Thoracic aorta (tissue), 2 donors: ENCODE data around the gene SLC24A3. TPM values are rescaled to one million over a fixed set of nuclear protein-coding genes. Genes with fewer than 3 reads are reported as not detected.
A peak's percentile ranks its signal among the peaks of the same experiment; 100 is the strongest.

Experiments
- ATAC-seq: fragments of 150-250 bp; one replicate; pipeline ENCODE4 v1.8.0; 2017; ENCODE audit warnings: low read depth; ENCODE audit not compliant: insufficient number of reproducible peaks, low FRiP score
- DNase-seq: peaks from one replicate; pipeline ENCODE4 v3.0.0-alpha.2; 2020; ENCODE audit warnings: low spot score
- H3K27ac ChIP-seq, 2 donors: fragments of 200-600 bp; sonication (generic); 1 replicate in 1 of 2; 2 replicates in 1 of 2; pipeline ENCODE4 v1.5.1; 2016; ENCODE audit warnings: mild to moderate bottlenecking in 2 of 2, moderate library complexity in 2 of 2
- H3K27me3 ChIP-seq: fragments of 200-600 bp; sonication (generic); replicated peaks from 2 replicates; pipeline ENCODE4 v1.6.0; 2016; ENCODE audit warnings: mild to moderate bottlenecking; ENCODE audit not compliant: insufficient read depth
- H3K36me3 ChIP-seq: fragments of 200-600 bp; sonication (generic); one replicate; pipeline ENCODE4 v1.5.1; 2016
- H3K4me1 ChIP-seq, 2 donors: fragments of 200-600 bp; sonication (generic); 1 replicate in 1 of 2; 2 replicates in 1 of 2; pipeline versions ENCODE4 v1.5.1 to v1.6.0; 2016; ENCODE audit warnings: low read depth in 2 of 2, mild to moderate bottlenecking in 1 of 2; ENCODE audit not compliant: control insufficient read depth in 1 of 2
- H3K4me3 ChIP-seq: fragments of 200-600 bp; sonication (generic); 2 replicates; pipeline ENCODE4 v1.5.1; 2016; ENCODE audit warnings: mild to moderate bottlenecking
- H3K9me3 ChIP-seq: fragments of 200-600 bp; sonication (generic); 2 replicates; pipeline ENCODE4 v1.5.1; 2016
- CTCF ChIP-seq: fragments of 200-600 bp; sonication (generic); IDR thresholded peaks from one replicate; pipeline ENCODE4 v1.5.1; 2019; ENCODE audit warnings: antibody characterized with exemption
- total RNA-seq, 2 donors: library from RNA; depleted of rRNA; stranded (reverse); fragments of >200 nt; gene quantifications; one replicate each; pipeline versions ENCODE4 v1.1.0 to v1.2.3, GENCODE V29; 2016

The SLC24A3 gene
- total RNA-seq, 2 donors from 2014 or later: 8.3 to 31.4 TPM

- ATAC-seq: no peak
- no peaks in the 10 kb centered on the region for H3K36me3 ChIP-seq
- no peak overlapping the region for H3K27ac ChIP-seq
- DNase-seq: no peak
- H3K27me3 ChIP-seq: no peaks in the 10 kb centered on the region
- no peak for TF ChIP-seq CTCF
- no peak overlapping the region for H3K4me3 ChIP-seq
- H3K4me1 ChIP-seq: peaks cover 6 to 9% of the 10 kb centered on the region in 2 donors
- no peaks in the 10 kb centered on the region for H3K9me3 ChIP-seq
Measured at GRCh38 chr20:19426356-19426755, 213.9 kb downstream of the SLC24A3 start.

GRCh38 chr20:19427480-19427879, 215.0 kb downstream of the SLC24A3 start:
- ATAC-seq (no peak), DNase-seq (no peak)
- Histone ChIP-seq H3K27ac (no peak overlapping the region), H3K9me3 (no peaks in the 10 kb centered on the region), H3K27me3 (no peaks in the 10 kb centered on the region), H3K36me3 (no peaks in the 10 kb centered on the region), H3K4me1 (peaks cover 6 to 9% of the 10 kb centered on the region in 2 donors), H3K4me3 (no peak overlapping the region)
- no peak for TF ChIP-seq CTCF

- no peaks in the 10 kb centered on the region for H3K36me3 ChIP-seq
- no peaks in the 10 kb centered on the region for H3K27me3 ChIP-seq
- ATAC-seq: peak; percentile 48
- H3K9me3 ChIP-seq: no peaks in the 10 kb centered on the region
- TF ChIP-seq CTCF: no peak
- H3K27ac ChIP-seq: no peak overlapping the region
- no peak overlapping the region for H3K4me3 ChIP-seq
- peaks cover 6 to 9% of the 10 kb centered on the region in 2 donors for H3K4me1 ChIP-seq
- no peak for DNase-seq
Measured at GRCh38 chr20:19427913-19428312, 215.5 kb downstream of the SLC24A3 start.

GRCh38 chr20:19428324-19428723, 215.9 kb downstream of the SLC24A3 start:
- Histone ChIP-seq H3K27ac (no peak overlapping the region), H3K4me1 (peaks cover 6 to 9% of the 10 kb centered on the region in 2 donors), H3K4me3 (no peak overlapping the region), H3K9me3 (no peaks in the 10 kb centered on the region), H3K36me3 (no peaks in the 10 kb centered on the region), H3K27me3 (no peaks in the 10 kb centered on the region)
- ATAC-seq (no peak), DNase-seq (no peak)
- no peak for TF ChIP-seq CTCF

GRCh38 chr20:19429538-19429937, 217.1 kb downstream of the SLC24A3 start:
- ATAC-seq (no peak), DNase-seq (no peak)
- H3K27me3 ChIP-seq: no peaks in the 10 kb centered on the region
- no peak overlapping the region for H3K4me3 ChIP-seq
- no peaks in the 10 kb centered on the region for H3K9me3 ChIP-seq
- no peak overlapping the region for H3K27ac ChIP-seq
- H3K4me1 ChIP-seq: peaks cover 6 to 9% of the 10 kb centered on the region in 2 donors
- no peaks in the 10 kb centered on the region for H3K36me3 ChIP-seq
- no peak for TF ChIP-seq CTCF
